K562 (cell line): ENCODE data around the gene DNAJC8. TPM values are rescaled to one million over a fixed set of nuclear protein-coding genes. Genes with fewer than 3 reads are reported as not detected.

Experiments
- ATAC-seq: fragments of 200-7000 bp; cut with Tn5 transposase; 3 replicates; pipeline ENCODE4 v1.9.1; 2020; ENCODE audit warnings: moderate library complexity
- BruUV-seq: library from RNA; stranded (reverse); fragments of 400-500 nt; replicated peaks from 2 replicates; lab custom pipeline; 2021; lab: Mats Ljungman, UMichigan
- CTCF ChIA-PET: fragments of 300-600 bp; formaldehyde crosslinking; extraction: SDS; loops from one replicate; lab custom pipeline; 2021; ENCODE audit warnings: low intra/inter-chr PET ratio; lab: Yijun Ruan, JAX
- POLR2A ChIA-PET: fragments of 300-600, 350-650 bp; sonication (Branson Sonifier 250); formaldehyde crosslinking; extraction: SDS; loops from one replicate; lab custom pipeline; 2021; ENCODE audit warnings: antibody characterized with exemption, inconsistent platforms; lab: Yijun Ruan, JAX
- DNase-seq, 4 experiments: peaks; one replicate each; pipeline versions ENCODE4 v3.0.0 to v3.0.0-alpha.2; 2011 to 2018; ENCODE audit warnings: low spot score in 3 of 4, mixed read lengths in 3 of 4; ENCODE audit errors: extremely low read depth in 1 of 4
- FAIRE-seq: peaks from 2 replicates; lab custom pipeline; 2011; peaks lifted over from hg19 to GRCh38; lab: Jason Lieb, UNC
- H2AFZ ChIP-seq: 2 replicates; pipeline ENCODE4 v1.6.0; 2011; ENCODE audit warnings: low read depth, low read length, control low read depth, inconsistent platforms
- H3K27ac ChIP-seq: fragments of 200-600 bp; 3 replicates; pipeline ENCODE4 v1.8.0; 2011; ENCODE audit warnings: low read depth, mild to moderate bottlenecking, control low read depth, inconsistent platforms, low read length, moderate library complexity, mixed read lengths; ENCODE audit errors: extremely low read depth
- H3K27me3 ChIP-seq, 2 experiments: fragments of 300-600 bp in 1 of 2; 2 replicates in 1 of 2; 3 replicates in 1 of 2; pipeline versions ENCODE4 v1.6.0 to v1.8.0; 2011; ENCODE audit warnings: inconsistent platforms in 2 of 2, low read length in 2 of 2, mild to moderate bottlenecking in 1 of 2, mixed read lengths in 1 of 2, moderate library complexity in 1 of 2; ENCODE audit not compliant: control insufficient read depth in 2 of 2, insufficient read depth in 2 of 2
- H3K36me3 ChIP-seq: fragments of 300-600 bp; 3 replicates; pipeline ENCODE4 v1.8.0; 2011; ENCODE audit warnings: mild to moderate bottlenecking, low read length, inconsistent platforms; ENCODE audit not compliant: control insufficient read depth, insufficient read depth
- H3K4me1 ChIP-seq, 2 experiments: fragments of 200-600 bp in 1 of 2; replicated peaks in 1 of 2; 2 replicates in 1 of 2; 3 replicates in 1 of 2; pipeline versions ENCODE4 v1.5.1 to v1.8.0; 2011; ENCODE audit warnings: inconsistent platforms in 2 of 2, low read length in 2 of 2, mild to moderate bottlenecking in 1 of 2, mixed read lengths in 1 of 2, moderate library complexity in 1 of 2; ENCODE audit not compliant: control insufficient read depth in 2 of 2, insufficient read depth in 2 of 2
- H3K4me2 ChIP-seq: 2 replicates; pipeline ENCODE4 v1.6.1; 2011; ENCODE audit warnings: low read length, control low read depth, inconsistent platforms, mixed read lengths; ENCODE audit not compliant: insufficient read depth
- H3K4me3 ChIP-seq: fragments of 200-600 bp; sonication (generic), shearing (Covaris generic); 2 replicates; pipeline ENCODE4 v1.5.1; 2016; ENCODE audit warnings: control low read depth, inconsistent platforms
- H3K79me2 ChIP-seq: fragments of 200-600 bp; 3 replicates; pipeline ENCODE4 v1.8.0; 2011; ENCODE audit warnings: low read length, inconsistent platforms; ENCODE audit not compliant: control insufficient read depth, insufficient read depth
- H3K9ac ChIP-seq, 2 experiments: 2 replicates each; pipeline versions ENCODE4 v1.6.0 to v1.6.1; 2011; ENCODE audit warnings: low read depth in 2 of 2, low read length in 2 of 2, control low read depth in 1 of 2, inconsistent platforms in 1 of 2, mild to moderate bottlenecking in 1 of 2, mixed read lengths in 1 of 2; ENCODE audit not compliant: insufficient read depth in 1 of 2
- H3K9me1 ChIP-seq: one replicate; pipeline ENCODE4 v1.6.0; 2011; ENCODE audit warnings: inconsistent platforms, mild to moderate bottlenecking, low read length, moderate library complexity; ENCODE audit not compliant: control insufficient read depth, insufficient read depth
- H3K9me3 ChIP-seq: replicated peaks from 2 replicates; pipeline ENCODE4 v1.5.1; 2011; ENCODE audit warnings: low read depth, low read length, inconsistent platforms; ENCODE audit not compliant: control insufficient read depth, insufficient read depth
- H4K20me1 ChIP-seq: replicated peaks from 2 replicates; pipeline ENCODE4 v1.6.1; 2011; ENCODE audit warnings: low read length, inconsistent platforms, mixed read lengths; ENCODE audit not compliant: control insufficient read depth, insufficient read depth
- FOXJ2 ChIP-seq: fragments of 200-800 bp; sonication (Bioruptor generic); IDR thresholded peaks from 2 replicates; pipeline ENCODE4 v1.6.1; 2016; ENCODE audit warnings: missing genetic modification characterization, missing compliant biosample characterization
- KDM1A ChIP-seq, 2 experiments: fragments of 450-650 bp; IDR thresholded peaks; 2 replicates each; pipeline ENCODE4 v1.6.1; 2016; ENCODE audit warnings: mild to moderate bottlenecking in 2 of 2
- POLR2AphosphoS5 ChIP-seq: IDR thresholded peaks from 2 replicates; pipeline ENCODE4 v1.6.1; 2011; ENCODE audit warnings: mild to moderate bottlenecking, low read depth, low read length, moderate library complexity; ENCODE audit not compliant: control insufficient read depth, insufficient read depth
- ZNF121 ChIP-seq: sonication (generic); formaldehyde crosslinking; conservative IDR thresholded peaks from 2 replicates; pipeline ENCODE4 v1.8.0; 2022; ENCODE audit warnings: missing genetic modification reagents
- ZNF354B ChIP-seq: fragments of 250-450 bp; sonication (Bioruptor Pico); IDR thresholded peaks from 2 replicates; pipeline ENCODE4 v1.4.0; 2020
- ZNF766 ChIP-seq: fragments of 200-800 bp; sonication (Bioruptor generic); conservative IDR thresholded peaks from 2 replicates; pipeline ENCODE4 v1.6.1; 2016; ENCODE audit warnings: missing genetic modification characterization, missing compliant biosample characterization
- WGBS: fragments of 100-300 bp; shearing (Covaris generic); methylation state at CpG from one replicate; pipeline ENCODE4 v1.1.6; 2016; ENCODE audit warnings: low coverage, mixed read lengths; ENCODE audit not compliant: insufficient coverage; ENCODE audit errors: missing lambda C conversion rate; 5-methylcytosine and 5-hydroxymethylcytosine counted together
- in situ Hi-C: fragments of 300-500 bp; cut with MboI; formaldehyde crosslinking; loops from 4 replicates; pipeline ENCODE4 v1.15.0; 2018; ENCODE audit warnings: inconsistent platforms, mixed read lengths
- intact Hi-C: fragments of 100-400 bp; cut with micrococcal nuclease; formaldehyde crosslinking; loops from 2 replicates; pipeline ENCODE4 v1.14.2; 2022
- polyA plus RNA-seq, 8 experiments: library from polyadenylated mRNA; depleted of rRNA in 4 of 8; stranded (reverse) in 5 of 8; unstranded in 3 of 8; fragments of >200 nt; fragmentation: Nextera tagmentation in 2 of 8; fragmentation: Illumina TruSeq in 1 of 8; extraction: Ambion mirVana in 2 of 8; extraction: Trizol in 1 of 8; gene quantifications; 2 replicates each; pipeline versions ENCODE4 v1.2.1 to v1.2.3, GENCODE V29; 2011 to 2014; ENCODE audit warnings: inconsistent platforms in 1 of 8, missing spikeins in 1 of 8
- total RNA-seq, 7 experiments: library from RNA; depleted of rRNA in 6 of 7; stranded (reverse); fragments of >200 nt in 6 of 7; fragmentation: Illumina TruSeq in 2 of 7; extraction: Trizol in 2 of 7; gene quantifications; 2 replicates each; pipeline versions ENCODE4 v1.2.1 to v1.2.3, GENCODE V29; 2011 to 2021; ENCODE audit warnings: low replicate concordance in 1 of 7
- TF ChIP-seq, protein P1 (sequence below): fragments of 200-600 bp; sonication (generic); IDR thresholded peaks from one replicate; pipeline ENCODE4 v1.6.1; 2012; ENCODE audit warnings: mild to moderate bottlenecking, low read depth, low read length, inconsistent platforms
- TF ChIP-seq, protein P2 (sequence below): sonication (generic); formaldehyde crosslinking; IDR thresholded peaks from 2 replicates; pipeline ENCODE4 v1.8.1; 2023; ENCODE audit warnings: mild to moderate bottlenecking, missing genetic modification reagents

The DNAJC8 gene
- total and polyA plus RNA-seq, 9 of the 15 experiments (the other 6 are each of a cell fraction or from before 2014, with no cell fraction given), result 143 to 508 (median 209) TPM

DNA sequence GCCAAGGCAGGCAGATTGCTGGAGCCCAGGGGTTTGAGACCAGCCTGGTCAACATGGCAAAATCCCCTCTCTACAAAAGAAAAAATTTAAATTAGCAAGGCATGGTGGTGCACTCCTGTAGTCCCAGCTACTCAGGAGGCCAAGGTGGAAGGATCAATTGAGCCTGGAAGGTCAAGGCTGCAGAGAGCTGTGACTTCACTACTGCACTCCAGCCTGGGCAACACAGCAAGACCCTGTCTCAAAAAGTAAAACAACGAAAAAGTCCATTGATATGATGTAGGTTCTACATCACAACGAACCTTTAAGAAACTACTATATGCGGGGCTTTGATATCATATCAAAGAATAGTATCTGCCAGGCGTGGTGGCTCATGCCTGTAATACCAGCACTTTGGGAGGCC lies 77.2 kb downstream of the DNAJC8 start:
- Histone ChIP-seq H3K9me3 (no peaks in the 10 kb centered on the region), H4K20me1 (no peaks in the 10 kb centered on the region), H3K4me3 (no peak overlapping the region), H3K36me3 (no peaks in the 10 kb centered on the region), H3K27ac (no peak overlapping the region), H3K79me2 (no peaks in the 10 kb centered on the region), H3K4me2 (no peak overlapping the region), H2AFZ (no peak overlapping the region), H3K9me1 (no peaks in the 10 kb centered on the region), H3K9ac (0 out of 4 replicates have a peak overlapping the region, but pooled peaks of 1 of the 2 experiments have one; percentile 64), H3K4me1 (peaks cover 19 to 20% of the 10 kb centered on the region in 2 experiments), H3K27me3 (no peaks in the 10 kb centered on the region)
- intact Hi-C loops, result no loop called here
- BruUV-seq, result no TSS peak
- ChIA-PET CTCF (no interaction called here), POLR2A (interaction anchor here (0.6 to 1.0 kb wide), 2 partner anchors 9 to 68 kb away, joined by 3 read pairs; no protein-coding TSS in a partner anchor)
- no peak for DNase-seq
- in situ Hi-C loops, result no loop called here
- no peak for FAIRE-seq
- ATAC-seq, result no peak
- WGBS, result 56% methylated on average over 4 of the region's 4 CpGs
- TF ChIP-seq, protein P1, sequence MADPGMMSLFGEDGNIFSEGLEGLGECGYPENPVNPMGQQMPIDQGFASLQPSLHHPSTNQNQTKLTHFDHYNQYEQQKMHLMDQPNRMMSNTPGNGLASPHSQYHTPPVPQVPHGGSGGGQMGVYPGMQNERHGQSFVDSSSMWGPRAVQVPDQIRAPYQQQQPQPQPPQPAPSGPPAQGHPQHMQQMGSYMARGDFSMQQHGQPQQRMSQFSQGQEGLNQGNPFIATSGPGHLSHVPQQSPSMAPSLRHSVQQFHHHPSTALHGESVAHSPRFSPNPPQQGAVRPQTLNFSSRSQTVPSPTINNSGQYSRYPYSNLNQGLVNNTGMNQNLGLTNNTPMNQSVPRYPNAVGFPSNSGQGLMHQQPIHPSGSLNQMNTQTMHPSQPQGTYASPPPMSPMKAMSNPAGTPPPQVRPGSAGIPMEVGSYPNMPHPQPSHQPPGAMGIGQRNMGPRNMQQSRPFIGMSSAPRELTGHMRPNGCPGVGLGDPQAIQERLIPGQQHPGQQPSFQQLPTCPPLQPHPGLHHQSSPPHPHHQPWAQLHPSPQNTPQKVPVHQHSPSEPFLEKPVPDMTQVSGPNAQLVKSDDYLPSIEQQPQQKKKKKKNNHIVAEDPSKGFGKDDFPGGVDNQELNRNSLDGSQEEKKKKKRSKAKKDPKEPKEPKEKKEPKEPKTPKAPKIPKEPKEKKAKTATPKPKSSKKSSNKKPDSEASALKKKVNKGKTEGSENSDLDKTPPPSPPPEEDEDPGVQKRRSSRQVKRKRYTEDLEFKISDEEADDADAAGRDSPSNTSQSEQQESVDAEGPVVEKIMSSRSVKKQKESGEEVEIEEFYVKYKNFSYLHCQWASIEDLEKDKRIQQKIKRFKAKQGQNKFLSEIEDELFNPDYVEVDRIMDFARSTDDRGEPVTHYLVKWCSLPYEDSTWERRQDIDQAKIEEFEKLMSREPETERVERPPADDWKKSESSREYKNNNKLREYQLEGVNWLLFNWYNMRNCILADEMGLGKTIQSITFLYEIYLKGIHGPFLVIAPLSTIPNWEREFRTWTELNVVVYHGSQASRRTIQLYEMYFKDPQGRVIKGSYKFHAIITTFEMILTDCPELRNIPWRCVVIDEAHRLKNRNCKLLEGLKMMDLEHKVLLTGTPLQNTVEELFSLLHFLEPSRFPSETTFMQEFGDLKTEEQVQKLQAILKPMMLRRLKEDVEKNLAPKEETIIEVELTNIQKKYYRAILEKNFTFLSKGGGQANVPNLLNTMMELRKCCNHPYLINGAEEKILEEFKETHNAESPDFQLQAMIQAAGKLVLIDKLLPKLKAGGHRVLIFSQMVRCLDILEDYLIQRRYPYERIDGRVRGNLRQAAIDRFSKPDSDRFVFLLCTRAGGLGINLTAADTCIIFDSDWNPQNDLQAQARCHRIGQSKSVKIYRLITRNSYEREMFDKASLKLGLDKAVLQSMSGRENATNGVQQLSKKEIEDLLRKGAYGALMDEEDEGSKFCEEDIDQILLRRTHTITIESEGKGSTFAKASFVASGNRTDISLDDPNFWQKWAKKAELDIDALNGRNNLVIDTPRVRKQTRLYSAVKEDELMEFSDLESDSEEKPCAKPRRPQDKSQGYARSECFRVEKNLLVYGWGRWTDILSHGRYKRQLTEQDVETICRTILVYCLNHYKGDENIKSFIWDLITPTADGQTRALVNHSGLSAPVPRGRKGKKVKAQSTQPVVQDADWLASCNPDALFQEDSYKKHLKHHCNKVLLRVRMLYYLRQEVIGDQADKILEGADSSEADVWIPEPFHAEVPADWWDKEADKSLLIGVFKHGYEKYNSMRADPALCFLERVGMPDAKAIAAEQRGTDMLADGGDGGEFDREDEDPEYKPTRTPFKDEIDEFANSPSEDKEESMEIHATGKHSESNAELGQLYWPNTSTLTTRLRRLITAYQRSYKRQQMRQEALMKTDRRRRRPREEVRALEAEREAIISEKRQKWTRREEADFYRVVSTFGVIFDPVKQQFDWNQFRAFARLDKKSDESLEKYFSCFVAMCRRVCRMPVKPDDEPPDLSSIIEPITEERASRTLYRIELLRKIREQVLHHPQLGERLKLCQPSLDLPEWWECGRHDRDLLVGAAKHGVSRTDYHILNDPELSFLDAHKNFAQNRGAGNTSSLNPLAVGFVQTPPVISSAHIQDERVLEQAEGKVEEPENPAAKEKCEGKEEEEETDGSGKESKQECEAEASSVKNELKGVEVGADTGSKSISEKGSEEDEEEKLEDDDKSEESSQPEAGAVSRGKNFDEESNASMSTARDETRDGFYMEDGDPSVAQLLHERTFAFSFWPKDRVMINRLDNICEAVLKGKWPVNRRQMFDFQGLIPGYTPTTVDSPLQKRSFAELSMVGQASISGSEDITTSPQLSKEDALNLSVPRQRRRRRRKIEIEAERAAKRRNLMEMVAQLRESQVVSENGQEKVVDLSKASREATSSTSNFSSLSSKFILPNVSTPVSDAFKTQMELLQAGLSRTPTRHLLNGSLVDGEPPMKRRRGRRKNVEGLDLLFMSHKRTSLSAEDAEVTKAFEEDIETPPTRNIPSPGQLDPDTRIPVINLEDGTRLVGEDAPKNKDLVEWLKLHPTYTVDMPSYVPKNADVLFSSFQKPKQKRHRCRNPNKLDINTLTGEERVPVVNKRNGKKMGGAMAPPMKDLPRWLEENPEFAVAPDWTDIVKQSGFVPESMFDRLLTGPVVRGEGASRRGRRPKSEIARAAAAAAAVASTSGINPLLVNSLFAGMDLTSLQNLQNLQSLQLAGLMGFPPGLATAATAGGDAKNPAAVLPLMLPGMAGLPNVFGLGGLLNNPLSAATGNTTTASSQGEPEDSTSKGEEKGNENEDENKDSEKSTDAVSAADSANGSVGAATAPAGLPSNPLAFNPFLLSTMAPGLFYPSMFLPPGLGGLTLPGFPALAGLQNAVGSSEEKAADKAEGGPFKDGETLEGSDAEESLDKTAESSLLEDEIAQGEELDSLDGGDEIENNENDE, result no peak
- peak; percentile 87 for TF ChIP-seq ZNF121 (CRISPR knock-in tag)
- peak in 1 of 2 experiments; percentile 3; a peak in 1 of 4 replicates for TF ChIP-seq KDM1A (IDR thresholded peaks at IDR 0.05)
- TF ChIP-seq, protein P2, sequence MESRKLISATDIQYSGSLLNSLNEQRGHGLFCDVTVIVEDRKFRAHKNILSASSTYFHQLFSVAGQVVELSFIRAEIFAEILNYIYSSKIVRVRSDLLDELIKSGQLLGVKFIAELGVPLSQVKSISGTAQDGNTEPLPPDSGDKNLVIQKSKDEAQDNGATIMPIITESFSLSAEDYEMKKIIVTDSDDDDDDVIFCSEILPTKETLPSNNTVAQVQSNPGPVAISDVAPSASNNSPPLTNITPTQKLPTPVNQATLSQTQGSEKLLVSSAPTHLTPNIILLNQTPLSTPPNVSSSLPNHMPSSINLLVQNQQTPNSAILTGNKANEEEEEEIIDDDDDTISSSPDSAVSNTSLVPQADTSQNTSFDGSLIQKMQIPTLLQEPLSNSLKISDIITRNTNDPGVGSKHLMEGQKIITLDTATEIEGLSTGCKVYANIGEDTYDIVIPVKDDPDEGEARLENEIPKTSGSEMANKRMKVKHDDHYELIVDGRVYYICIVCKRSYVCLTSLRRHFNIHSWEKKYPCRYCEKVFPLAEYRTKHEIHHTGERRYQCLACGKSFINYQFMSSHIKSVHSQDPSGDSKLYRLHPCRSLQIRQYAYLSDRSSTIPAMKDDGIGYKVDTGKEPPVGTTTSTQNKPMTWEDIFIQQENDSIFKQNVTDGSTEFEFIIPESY (CRISPR knock-in tag), result 0 out of 2 replicates have a peak, but pooled peaks have one; percentile 5
- TF ChIP-seq FOXJ2 (tag), result no peak
- no peak for TF ChIP-seq ZNF766
- TF ChIP-seq ZNF354B, result no peak
- no peak for TF ChIP-seq POLR2AphosphoS5
